Renal pelvis (tissue), 4 donors: ENCODE results near the gene WNT7B. TPM values are rescaled to one million over a fixed set of nuclear protein-coding genes. Genes with fewer than 3 reads are reported as not detected.
"Not testable (repeated sequence)": the region's sequence is repeated elsewhere in the genome, so short reads cannot be mapped to it uniquely, and the experiment has no call there.

Experiments
- DNase-seq: peaks from one replicate; pipeline ENCODE4 v3.0.0-alpha.2; 2013
- polyA plus RNA-seq, 3 donors: library from polyadenylated mRNA; unstranded; fragments of 120-200 nt; gene quantifications; one replicate each; pipeline ENCODE4 v1.2.1, GENCODE V29; 2013; ENCODE audit not compliant: insufficient read length in 3 of 3

Gene WNT7B
- polyA plus RNA-seq, 3 donors = 10.4 to 12.0 (median 11.1) TPM

GRCh38 chr22:46010207-46010867, 33.4 kb upstream of the WNT7B start:
- no peak for DNase-seq

DNA sequence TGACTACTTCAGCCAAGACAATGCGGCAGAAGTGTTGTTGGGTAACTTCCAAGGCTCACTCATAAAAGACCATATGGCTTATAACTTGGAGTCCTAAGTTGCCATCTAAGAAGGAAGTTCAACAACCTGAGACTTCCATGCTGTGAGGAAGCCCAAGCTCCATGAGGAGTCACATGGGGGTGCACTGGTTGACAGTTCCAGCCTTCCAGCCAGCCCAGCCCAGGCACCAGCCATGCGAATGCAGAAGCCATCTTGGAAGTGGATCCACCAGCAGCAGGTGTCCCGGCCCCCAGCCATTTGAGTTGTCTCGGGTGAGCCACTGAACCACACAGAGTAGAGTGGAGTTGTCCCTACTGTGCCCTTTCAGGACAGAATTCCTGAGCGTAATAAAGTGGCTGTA, 32.8 kb upstream of the WNT7B start:
- no peak for DNase-seq

- no peak for DNase-seq
These were observed 32.1 kb upstream of the WNT7B start for GRCh38 chr22:46008836-46009596.

- no peak for DNase-seq
These were observed 31.3 kb upstream of the WNT7B start for GRCh38 chr22:46008291-46008690.

- DNase-seq = peak; percentile 75
These were observed 30.9 kb upstream of the WNT7B start for GRCh38 chr22:46007848-46008261.

DNA sequence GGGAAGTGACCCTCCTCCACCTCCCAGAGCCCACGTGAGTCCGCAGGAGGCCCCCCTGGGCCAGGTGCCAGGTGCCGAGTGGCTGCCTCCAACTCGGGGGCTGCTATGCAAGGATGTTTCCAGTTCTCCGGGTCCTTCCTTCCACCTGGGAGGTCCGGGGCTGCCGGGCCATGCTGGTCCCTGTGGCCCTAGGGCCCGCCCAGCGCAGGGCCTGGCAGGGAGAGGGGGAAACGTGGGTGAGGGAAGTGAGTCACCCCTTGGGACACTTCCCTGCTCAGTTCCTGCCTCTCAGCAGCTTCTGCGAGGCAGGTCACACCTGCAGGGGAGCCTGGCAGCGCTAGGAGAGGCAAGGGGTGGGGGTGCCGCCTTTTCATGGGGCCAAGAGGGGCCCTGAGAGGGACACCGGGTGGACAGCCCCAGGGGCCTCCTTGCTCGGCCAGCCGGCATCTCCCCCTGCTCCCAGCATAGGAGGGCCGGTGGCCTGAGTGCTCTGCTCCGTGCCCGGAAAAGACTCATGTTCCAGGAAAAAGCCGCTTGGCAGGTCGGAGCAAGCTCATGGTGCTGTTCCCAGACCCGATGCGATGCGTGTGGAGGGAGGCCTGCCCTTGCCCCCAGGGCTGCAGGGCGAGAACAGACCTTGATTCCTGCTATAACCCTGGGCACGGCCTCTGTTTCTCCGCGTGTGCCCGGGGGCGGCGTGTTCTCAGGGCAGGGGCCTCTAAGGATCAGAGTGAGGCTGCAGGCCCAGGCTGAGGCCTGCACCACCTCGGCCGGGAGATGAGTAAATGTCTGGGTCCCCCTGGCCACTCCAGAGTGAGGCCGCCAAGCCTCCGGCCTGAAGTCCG, 30.3 kb upstream of the WNT7B start:
- no peak for DNase-seq

DNA sequence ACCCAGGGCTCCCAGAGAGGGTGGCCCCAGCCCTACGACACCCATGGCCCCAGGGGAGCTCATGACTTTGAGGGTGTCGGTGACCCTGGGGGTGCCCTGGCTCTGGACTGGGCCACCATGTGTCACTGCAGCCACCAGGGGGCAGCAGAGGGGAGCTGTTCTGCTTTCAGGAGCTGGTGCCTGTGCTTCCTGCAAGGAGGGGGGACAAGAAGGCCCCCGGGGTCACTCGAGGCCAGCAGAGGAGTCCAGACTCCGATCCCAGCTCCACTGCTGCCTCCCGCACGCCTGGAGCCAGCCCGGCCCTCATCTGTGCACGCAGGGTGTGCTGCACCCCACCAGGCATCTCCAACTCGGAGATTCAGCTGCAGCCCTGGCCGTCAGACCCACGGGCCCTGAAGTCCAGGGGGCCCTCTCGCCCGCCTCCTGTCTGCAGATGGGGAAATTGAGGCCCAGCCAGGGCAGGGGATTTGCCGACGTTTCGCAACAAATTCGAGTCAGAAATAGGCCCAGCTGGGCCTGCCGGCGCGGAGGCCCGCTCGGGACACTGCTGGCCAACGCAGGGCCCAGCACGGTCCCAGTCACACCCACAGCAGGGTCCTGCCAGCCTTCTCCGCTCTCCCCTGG, 29.5 kb upstream of the WNT7B start:
- DNase-seq = peak; percentile 85

GRCh38 chr22:46005116-46005705, 28.2 kb upstream of the WNT7B start:
- not testable (repeated sequence) for DNase-seq

DNA sequence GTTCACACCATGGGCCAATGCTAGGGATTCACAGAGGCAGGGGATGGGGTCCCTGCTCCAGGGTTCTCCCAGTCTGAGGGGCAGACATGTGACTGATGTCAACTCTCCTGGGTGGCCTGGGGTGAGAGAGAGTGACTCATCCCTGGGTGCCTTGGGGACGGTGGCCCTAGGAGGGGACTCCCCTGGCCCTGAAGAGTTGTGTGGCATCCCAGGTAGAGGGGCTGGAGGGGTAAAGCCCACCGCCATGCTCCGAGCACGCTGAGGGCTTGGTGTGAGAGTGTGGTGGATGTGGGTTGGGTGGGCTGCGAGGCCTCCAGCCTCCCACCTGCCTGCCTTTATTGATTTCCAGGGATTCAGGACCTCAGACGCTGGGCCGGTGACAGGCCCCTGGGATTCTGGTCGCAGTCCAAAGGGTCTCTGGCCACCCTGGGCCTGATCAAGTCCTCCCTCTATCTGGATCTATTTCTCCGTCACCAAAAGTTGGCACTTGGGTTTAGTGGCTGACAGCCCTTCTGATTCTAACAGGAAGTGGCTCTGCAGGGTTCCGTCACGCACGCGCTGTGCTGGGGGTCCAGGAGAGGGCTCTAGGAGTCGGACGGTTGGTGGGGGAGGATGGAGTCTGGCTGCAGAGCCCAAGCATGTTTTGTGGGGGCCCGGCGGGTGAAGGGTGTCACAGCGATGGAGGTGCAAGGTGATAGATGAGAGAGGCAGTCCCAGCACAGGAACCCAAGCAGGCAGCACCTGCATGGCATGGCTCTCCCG, 27.3 kb upstream of the WNT7B start:
- DNase-seq = no peak

DNA sequence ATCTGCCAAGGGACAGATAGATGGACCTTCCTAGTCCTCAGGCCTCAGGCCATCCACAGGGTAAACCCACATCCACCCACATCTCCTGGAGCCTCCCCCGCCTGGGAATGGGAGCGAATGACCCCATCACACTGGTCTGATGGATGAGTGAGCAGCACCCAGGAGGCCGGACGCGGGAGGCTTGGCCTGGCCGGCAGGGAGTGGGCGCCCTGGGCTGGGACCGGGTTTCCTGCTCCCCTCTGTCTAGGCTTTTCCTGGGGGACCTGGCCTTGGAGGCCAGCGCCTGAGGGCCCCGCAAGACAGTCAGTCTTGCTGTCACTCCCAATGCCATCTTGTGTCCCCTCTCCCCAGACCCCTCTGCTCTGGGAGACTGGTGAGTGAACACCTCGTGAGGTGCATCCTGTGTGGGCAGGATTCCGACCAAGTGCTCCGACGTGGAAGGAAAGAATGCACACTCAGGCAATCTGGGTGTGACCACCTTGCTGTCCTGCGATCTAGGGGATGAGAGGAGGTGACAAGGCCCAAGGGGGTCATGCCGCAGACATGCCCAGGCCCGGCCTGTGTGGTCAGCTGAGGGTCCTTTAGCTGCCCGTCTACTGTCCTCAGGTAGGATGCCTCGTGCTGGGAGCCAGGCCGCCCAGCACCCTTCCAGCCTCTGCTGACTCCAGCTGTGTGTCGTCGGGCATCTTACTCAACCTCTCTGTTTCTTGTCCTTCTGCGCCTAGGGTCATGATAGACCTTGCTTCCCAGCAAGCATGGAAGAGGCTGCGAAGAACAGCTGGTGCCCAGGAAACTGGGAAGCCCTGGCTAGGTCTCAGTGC, 26.5 kb upstream of the WNT7B start:
- no peak for DNase-seq

DNA sequence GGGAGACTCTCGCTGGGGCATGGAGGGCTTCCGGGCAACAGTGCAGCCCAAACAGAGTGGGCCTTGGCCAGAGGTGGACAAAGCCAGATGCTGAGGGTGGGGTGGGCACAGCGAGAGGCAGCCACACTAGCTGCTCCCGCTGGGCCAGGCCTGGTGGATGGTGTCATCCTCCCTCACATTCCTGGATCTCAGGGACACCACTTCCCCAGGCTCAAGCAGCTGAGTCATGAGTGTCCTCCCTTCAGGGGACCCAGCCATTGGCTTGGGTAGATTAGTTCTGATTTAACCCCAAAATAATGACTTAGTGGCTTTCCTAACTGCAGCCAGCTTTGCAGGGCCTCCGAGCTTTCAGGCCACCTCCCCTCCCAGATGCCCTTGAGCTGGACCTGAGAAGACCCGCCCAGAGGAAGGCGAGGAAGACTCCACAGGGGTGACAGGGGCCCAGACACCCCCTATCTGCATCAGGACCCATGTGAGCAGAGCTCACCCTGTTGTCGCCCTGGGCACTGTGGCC, 25.9 kb upstream of the WNT7B start:
- DNase-seq = no peak

- DNase-seq = no peak
These were observed 24.6 kb upstream of the WNT7B start for GRCh38 chr22:46001426-46002106.

DNA sequence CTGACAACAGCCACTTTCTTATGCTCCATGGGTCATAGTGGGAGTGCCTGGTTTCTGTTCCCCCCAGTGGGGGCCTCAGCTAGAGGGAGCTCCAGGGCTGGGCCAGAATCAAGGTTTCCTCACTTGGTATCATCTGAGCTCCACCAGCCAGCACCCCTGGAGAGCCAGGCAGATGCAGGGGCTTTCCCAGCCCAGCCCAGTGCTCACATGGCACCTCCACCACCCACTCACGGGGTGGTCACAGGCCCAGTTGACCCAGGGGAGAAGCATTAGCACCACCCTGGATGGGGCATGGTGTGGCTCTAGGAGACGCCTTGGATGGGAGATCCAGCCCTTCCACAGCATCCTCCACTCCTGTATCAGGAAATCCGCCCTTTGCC, 24.1 kb upstream of the WNT7B start:
- no peak for DNase-seq

- DNase-seq = no peak
These were observed 23.4 kb upstream of the WNT7B start for GRCh38 chr22:46000081-46001027.

GRCh38 chr22:45999379-45999971, 22.5 kb upstream of the WNT7B start:
- DNase-seq = no peak

GRCh38 chr22:45998638-45999378, 21.8 kb upstream of the WNT7B start:
- no peak for DNase-seq
